ENCODE results near the gene WDFY3.

GRCh38 chr4:84862064-84862463 lies 104.4 kb downstream of the WDFY3 start:
- no peak for TF ChIP-seq HDAC2 (IDR thresholded peaks at IDR 0.05)
- no peak for TF ChIP-seq CTCF (IDR thresholded peaks at IDR 0.05)
- TF ChIP-seq, protein P1, sequence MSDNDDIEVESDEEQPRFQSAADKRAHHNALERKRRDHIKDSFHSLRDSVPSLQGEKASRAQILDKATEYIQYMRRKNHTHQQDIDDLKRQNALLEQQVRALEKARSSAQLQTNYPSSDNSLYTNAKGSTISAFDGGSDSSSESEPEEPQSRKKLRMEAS (IDR thresholded peaks at IDR 0.05), result no peak
- no peak for TF ChIP-seq EP300 (IDR thresholded peaks at IDR 0.05)
- no peak for TF ChIP-seq JUN (IDR thresholded peaks at IDR 0.05)
- TF ChIP-seq RAD21 (conservative IDR thresholded peaks at IDR 0.05 in 1 of 2, IDR thresholded peaks at IDR 0.05 in 1 of 2), result no peak
- TF ChIP-seq ESRRA (IDR thresholded peaks at IDR 0.05; ENCODE audit: borderline replicate concordance, low read length), result no peak
- TF ChIP-seq MAZ (IDR thresholded peaks at IDR 0.05; ENCODE audit: borderline replicate concordance, low read depth, low read length), result no peak
- TF ChIP-seq NR3C1 (IDR thresholded peaks at IDR 0.05), result no peak
- no peak for TF ChIP-seq POLR2A (IDR thresholded peaks at IDR 0.05; ENCODE audit: low read length)
- TF ChIP-seq TP53 (CRISPR knock-in tag; IDR thresholded peaks at IDR 0.05), result no peak
- no peak for TF ChIP-seq CEBPB (IDR thresholded peaks at IDR 0.05)
- no peak for TF ChIP-seq CHD4 (IDR thresholded peaks at IDR 0.05; ENCODE audit: borderline replicate concordance)
- TF ChIP-seq, protein P2, sequence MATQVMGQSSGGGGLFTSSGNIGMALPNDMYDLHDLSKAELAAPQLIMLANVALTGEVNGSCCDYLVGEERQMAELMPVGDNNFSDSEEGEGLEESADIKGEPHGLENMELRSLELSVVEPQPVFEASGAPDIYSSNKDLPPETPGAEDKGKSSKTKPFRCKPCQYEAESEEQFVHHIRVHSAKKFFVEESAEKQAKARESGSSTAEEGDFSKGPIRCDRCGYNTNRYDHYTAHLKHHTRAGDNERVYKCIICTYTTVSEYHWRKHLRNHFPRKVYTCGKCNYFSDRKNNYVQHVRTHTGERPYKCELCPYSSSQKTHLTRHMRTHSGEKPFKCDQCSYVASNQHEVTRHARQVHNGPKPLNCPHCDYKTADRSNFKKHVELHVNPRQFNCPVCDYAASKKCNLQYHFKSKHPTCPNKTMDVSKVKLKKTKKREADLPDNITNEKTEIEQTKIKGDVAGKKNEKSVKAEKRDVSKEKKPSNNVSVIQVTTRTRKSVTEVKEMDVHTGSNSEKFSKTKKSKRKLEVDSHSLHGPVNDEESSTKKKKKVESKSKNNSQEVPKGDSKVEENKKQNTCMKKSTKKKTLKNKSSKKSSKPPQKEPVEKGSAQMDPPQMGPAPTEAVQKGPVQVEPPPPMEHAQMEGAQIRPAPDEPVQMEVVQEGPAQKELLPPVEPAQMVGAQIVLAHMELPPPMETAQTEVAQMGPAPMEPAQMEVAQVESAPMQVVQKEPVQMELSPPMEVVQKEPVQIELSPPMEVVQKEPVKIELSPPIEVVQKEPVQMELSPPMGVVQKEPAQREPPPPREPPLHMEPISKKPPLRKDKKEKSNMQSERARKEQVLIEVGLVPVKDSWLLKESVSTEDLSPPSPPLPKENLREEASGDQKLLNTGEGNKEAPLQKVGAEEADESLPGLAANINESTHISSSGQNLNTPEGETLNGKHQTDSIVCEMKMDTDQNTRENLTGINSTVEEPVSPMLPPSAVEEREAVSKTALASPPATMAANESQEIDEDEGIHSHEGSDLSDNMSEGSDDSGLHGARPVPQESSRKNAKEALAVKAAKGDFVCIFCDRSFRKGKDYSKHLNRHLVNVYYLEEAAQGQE (IDR thresholded peaks at IDR 0.05), result no peak
